Fibroblast of the aortic adventitia (primary cell): Measurements from ENCODE around the gene TMBIM6. TPM values are rescaled to one million over a fixed set of nuclear protein-coding genes. Genes with fewer than 3 reads are reported as not detected.

ENCODE experiments used
- DNase-seq: peaks from one replicate; pipeline ENCODE4 v3.0.0-alpha.2; 2010; ENCODE audit warnings: low read depth
- H3K4me3 ChIP-seq: 2 replicates; pipeline ENCODE4 v1.5.1; 2011; ENCODE audit warnings: low read depth, mild to moderate bottlenecking, control low read depth, low read length, moderate library complexity
- total RNA-seq: library from RNA; depleted of rRNA; stranded (reverse); fragments of >200 nt; gene quantifications from 2 replicates; pipeline ENCODE4 v1.2.3, GENCODE V29; 2012; ENCODE audit warnings: low replicate concordance
- TF ChIP-seq, protein P1 (sequence below): IDR thresholded peaks from 2 replicates; pipeline ENCODE4 v1.5.1; 2011; ENCODE audit warnings: mild to moderate bottlenecking, low read length, control low read depth, inconsistent platforms; ENCODE audit not compliant: insufficient read depth

Gene TMBIM6
- total RNA-seq, 1 donor = 564 TPM

GRCh38 chr12:49789992-49790391 is 48.6 kb downstream of the TMBIM6 start:
- no peak overlapping the region for H3K4me3 ChIP-seq
- DNase-seq = no peak
- TF ChIP-seq, protein P1, sequence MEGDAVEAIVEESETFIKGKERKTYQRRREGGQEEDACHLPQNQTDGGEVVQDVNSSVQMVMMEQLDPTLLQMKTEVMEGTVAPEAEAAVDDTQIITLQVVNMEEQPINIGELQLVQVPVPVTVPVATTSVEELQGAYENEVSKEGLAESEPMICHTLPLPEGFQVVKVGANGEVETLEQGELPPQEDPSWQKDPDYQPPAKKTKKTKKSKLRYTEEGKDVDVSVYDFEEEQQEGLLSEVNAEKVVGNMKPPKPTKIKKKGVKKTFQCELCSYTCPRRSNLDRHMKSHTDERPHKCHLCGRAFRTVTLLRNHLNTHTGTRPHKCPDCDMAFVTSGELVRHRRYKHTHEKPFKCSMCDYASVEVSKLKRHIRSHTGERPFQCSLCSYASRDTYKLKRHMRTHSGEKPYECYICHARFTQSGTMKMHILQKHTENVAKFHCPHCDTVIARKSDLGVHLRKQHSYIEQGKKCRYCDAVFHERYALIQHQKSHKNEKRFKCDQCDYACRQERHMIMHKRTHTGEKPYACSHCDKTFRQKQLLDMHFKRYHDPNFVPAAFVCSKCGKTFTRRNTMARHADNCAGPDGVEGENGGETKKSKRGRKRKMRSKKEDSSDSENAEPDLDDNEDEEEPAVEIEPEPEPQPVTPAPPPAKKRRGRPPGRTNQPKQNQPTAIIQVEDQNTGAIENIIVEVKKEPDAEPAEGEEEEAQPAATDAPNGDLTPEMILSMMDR = no peak

DNA sequence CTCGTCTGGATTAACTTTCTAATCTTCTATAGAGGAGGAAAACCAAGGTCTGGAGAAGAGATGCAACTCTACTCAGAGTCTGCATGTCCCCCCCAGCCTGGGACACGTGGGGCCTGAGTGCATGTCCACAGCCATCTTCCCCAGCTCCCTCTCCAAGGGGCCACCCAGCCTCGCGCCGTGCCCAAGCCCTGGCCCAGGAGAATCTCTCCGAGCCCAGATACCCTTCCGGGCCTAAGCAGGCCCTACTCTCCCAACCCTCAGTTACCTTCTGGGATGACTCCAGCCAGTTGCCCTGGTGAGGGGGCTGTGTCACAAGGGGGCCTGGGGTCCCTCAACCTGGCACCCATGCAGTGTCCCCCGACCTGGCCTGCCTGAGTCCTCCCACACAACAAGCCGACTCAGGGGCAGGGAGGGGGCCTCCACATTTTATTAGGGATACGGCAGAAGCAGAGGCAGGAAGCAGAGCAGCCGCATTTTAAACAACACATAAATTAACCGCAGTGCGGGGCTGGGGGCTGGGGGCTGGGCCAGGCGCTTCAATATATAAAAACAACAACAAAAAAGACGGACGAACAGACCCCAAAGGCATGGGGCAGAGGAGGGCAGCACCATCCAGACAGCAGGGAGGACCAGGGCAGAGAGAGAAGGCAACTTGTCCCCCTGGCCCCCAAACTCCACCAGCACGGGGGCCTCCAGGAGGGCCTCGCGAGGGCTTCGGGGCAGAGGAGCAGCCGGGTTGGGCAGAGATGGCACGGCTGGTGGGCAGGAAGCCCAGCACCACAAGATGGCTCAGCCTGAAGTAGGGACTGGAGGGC is 49.6 kb downstream of the TMBIM6 start:
- TF ChIP-seq, protein P1 = no peak
- DNase-seq = no peak
- H3K4me3 ChIP-seq = no peak overlapping the region

DNA sequence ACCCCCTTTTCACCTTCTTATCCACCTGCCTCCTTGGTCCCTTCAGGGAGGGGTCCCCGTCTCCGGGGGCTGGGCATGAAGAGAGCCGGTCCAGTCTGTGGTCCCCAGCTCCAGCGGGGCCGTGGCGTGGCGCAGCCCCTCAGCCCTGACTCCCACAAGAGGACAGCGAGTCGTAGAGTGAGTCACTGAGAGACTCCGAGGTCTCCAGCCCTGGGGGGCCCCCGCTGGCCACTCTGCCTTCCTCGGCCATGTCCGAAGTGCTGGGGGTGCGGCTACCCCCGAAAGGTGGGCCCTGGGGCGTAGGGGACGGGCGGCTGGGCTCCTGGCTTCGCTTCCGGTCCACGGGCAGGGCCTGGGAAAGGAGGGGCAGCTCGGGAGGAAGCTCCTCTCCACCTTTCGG is 50.3 kb downstream of the TMBIM6 start:
- DNase-seq = no peak
- TF ChIP-seq, protein P1 = no peak
- no peak overlapping the region for H3K4me3 ChIP-seq

- no peak overlapping the region for H3K4me3 ChIP-seq
- no peak for DNase-seq
- TF ChIP-seq, protein P1 = no peak
These were observed 51.0 kb downstream of the TMBIM6 start for GRCh38 chr12:49792181-49792970.

DNA sequence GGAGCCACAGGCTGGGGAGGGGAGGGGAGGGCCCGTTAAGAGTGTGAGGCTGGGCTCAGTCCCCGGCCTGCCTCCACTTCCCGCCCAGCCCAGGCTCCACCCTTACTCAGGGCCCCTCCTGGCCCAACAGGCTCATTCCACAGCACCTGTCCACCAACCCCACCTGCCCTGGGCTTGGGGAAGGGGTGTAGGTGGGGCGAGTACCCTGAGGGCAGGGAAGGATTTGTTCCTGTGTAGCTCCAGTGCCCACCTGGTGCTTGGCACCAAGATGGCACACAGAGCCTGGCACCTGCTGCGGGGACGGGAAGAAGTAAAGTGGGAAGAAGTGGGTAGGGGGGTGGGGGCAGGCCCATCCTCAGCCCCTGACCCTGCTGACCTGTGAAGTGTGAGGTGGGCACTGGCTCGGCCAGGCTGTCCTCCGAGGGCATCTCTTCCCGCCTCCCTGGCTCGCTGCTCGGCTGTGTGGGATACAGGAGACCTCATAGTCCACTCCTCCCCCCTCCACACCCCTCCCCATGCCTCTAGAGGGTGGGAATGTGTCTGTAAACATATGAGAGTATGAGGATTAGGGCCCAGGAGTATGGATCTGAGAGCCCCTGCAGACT is 51.7 kb downstream of the TMBIM6 start:
- no peak for DNase-seq

GRCh38 chr12:49793620-49794019 is 52.3 kb downstream of the TMBIM6 start:
- TF ChIP-seq, protein P1 = no peak
- DNase-seq = no peak
- H3K4me3 ChIP-seq = no peak overlapping the region

More for the DNA sequence above, 51.7 kb downstream of the TMBIM6 start:
- TF ChIP-seq, protein P1 = no peak
- no peak overlapping the region for H3K4me3 ChIP-seq
